Psoas muscle (tissue), 8 donors: ENCODE measurements around the gene C21orf91. TPM values are rescaled to one million over a fixed set of nuclear protein-coding genes. Genes with fewer than 3 reads are reported as not detected.

Source experiments
- ATAC-seq, 4 donors: fragments of 200-7000 bp; cut with Tn5 transposase; one replicate each; pipeline ENCODE4 v1.9.1; 2020; ENCODE audit warnings: moderate library complexity in 3 of 4, mild to moderate bottlenecking in 2 of 4
- DNase-seq, 2 donors: peaks; one replicate each; pipeline ENCODE4 v3.0.0-alpha.2; 2020
- H3K27ac ChIP-seq: fragments of 200-600 bp; one replicate; pipeline ENCODE4 v1.8.0; 2022
- H3K27me3 ChIP-seq, 3 donors: fragments of 200-600 bp in 1 of 3; one replicate each; pipeline versions ENCODE4 v1.6.1 to v1.8.0; 2013 to 2022; ENCODE audit warnings: low read length in 2 of 3, mild to moderate bottlenecking in 2 of 3, moderate library complexity in 1 of 3; ENCODE audit not compliant: insufficient read depth in 3 of 3
- H3K36me3 ChIP-seq, 2 donors: fragments of 200-600 bp in 1 of 2; one replicate each; pipeline versions ENCODE4 v1.6.1 to v1.8.0; 2013 to 2022; ENCODE audit warnings: low read depth in 1 of 2, mild to moderate bottlenecking in 1 of 2, moderate library complexity in 1 of 2; ENCODE audit not compliant: insufficient read depth in 1 of 2
- H3K4me1 ChIP-seq: fragments of 200-600 bp; one replicate; pipeline ENCODE4 v1.8.0; 2022
- H3K4me3 ChIP-seq: fragments of 200-600 bp; one replicate; pipeline ENCODE4 v1.8.0; 2022; ENCODE audit warnings: mild to moderate bottlenecking
- H3K9me3 ChIP-seq: fragments of 200-600 bp; one replicate; pipeline ENCODE4 v1.8.0; 2022
- CTCF ChIP-seq: fragments of 200-600 bp; IDR thresholded peaks from one replicate; pipeline ENCODE4 v1.8.0; 2022; ENCODE audit warnings: antibody characterized with exemption
- WGBS, 3 donors: extraction: QIAGEN DNeasy Blood & Tissue Kit; methylation state at CpG; one replicate each; pipeline versions ENCODE4 v1.1.6 to v1.1.7; 2013; 5-methylcytosine and 5-hydroxymethylcytosine counted together
- intact Hi-C, 2 donors: fragments of 100-400 bp; cut with DNase I; formaldehyde crosslinking; loops; one replicate each; pipeline versions ENCODE4 v1.11.0 to v1.14.2; 2022
- polyA plus RNA-seq, 3 donors: library from polyadenylated mRNA; stranded (reverse); fragments of 200-250 nt; gene quantifications; one replicate each; pipeline ENCODE4 v1.2.3, GENCODE V29; 2013
- total RNA-seq, 4 donors: library from RNA; stranded (reverse); fragmentation: NEBNext Ultra II Directional in 2 of 4; extraction: Animal tissue kit (Norgen Biotek cat#: 25700) in 2 of 4; gene quantifications; one replicate each; pipeline versions ENCODE4 v1.2.1 to v1.2.4, GENCODE V29; 2021 to 2023
- donor health status: healthy with polysubstance abuse.
- donor health status: DM: no; HTN: no; CAD: no; lungs with moderate emphysema.
- donor health status: Bipolar disorder and iron deficiency.
- donor health status: healthy.
- donor health status: DM: yes; HTN: yes; CAD: no.
- donor health status: DM: no; HTN: no; CAD: no.
- donor health status: DM: no; HTN: no; CAD: no.
- donor health status: DM: yes; HTN: yes; CAD: no.

C21orf91 gene
- total and polyA plus RNA-seq, 7 donors: 1.9 to 8.8 (median 4.6) TPM

- no peak for ATAC-seq
- Histone ChIP-seq H3K4me1 (no peaks in the 10 kb centered on the region), H3K27me3 (no peaks in the 10 kb centered on the region), H3K4me3 (no peak overlapping the region), H3K27ac (no peak overlapping the region), H3K9me3 (no peaks in the 10 kb centered on the region), H3K36me3 (no peaks in the 10 kb centered on the region)
- intact Hi-C loops: no loop called here
- no peak for TF ChIP-seq CTCF
- WGBS, 3 donors: 66 to 82% (median 77%) methylated on average over 4 of the region's 4 CpGs
- no peak for DNase-seq
These were observed 15.6 kb upstream of the C21orf91 start for GRCh38 chr21:17834639-17835354.

GRCh38 chr21:17829472-17829871 is 10.3 kb upstream of the C21orf91 start:
- no peaks in the 10 kb centered on the region for H3K27me3 ChIP-seq
- no peak overlapping the region for H3K4me3 ChIP-seq
- ATAC-seq: peak; percentile 33 to 77 (median 42)
- intact Hi-C loops: no loop called here
- H3K4me1 ChIP-seq: no peaks in the 10 kb centered on the region
- H3K9me3 ChIP-seq: no peaks in the 10 kb centered on the region
- no peak overlapping the region for H3K27ac ChIP-seq
- no peak for TF ChIP-seq CTCF
- no peaks in the 10 kb centered on the region for H3K36me3 ChIP-seq
- 23 to 61% (median 38%) methylated on average over 3 of the region's 3 CpGs for WGBS, 3 donors
- no peak for DNase-seq

- intact Hi-C loops: no loop called here
- H3K27me3 ChIP-seq: no peaks in the 10 kb centered on the region
- ATAC-seq (no peak), DNase-seq (no peak)
- no peaks in the 10 kb centered on the region for H3K36me3 ChIP-seq
- H3K4me3 ChIP-seq: no peak overlapping the region
- WGBS, 3 donors: 40 to 56% (median 47%) methylated on average over 3 of the region's 3 CpGs
- H3K4me1 ChIP-seq: no peaks in the 10 kb centered on the region
- no peak overlapping the region for H3K27ac ChIP-seq
- no peak for TF ChIP-seq CTCF
- no peaks in the 10 kb centered on the region for H3K9me3 ChIP-seq
These were observed 9.1 kb upstream of the C21orf91 start for GRCh38 chr21:17828223-17828622.

GRCh38 chr21:17823846-17824245 is 4.7 kb upstream of the C21orf91 start:
- 82 to 86% (median 83%) methylated on average over 6 of the region's 6 CpGs for WGBS, 3 donors
- H3K4me3 ChIP-seq: no peak overlapping the region
- no peak for DNase-seq
- ATAC-seq: no peak
- intact Hi-C loops: no loop called here
- no peak overlapping the region for H3K27ac ChIP-seq
- H3K36me3 ChIP-seq: no peaks in the 10 kb centered on the region
- TF ChIP-seq CTCF: no peak
- no peaks in the 10 kb centered on the region for H3K27me3 ChIP-seq
- H3K9me3 ChIP-seq: no peaks in the 10 kb centered on the region
- H3K4me1 ChIP-seq: no peaks in the 10 kb centered on the region

- Histone ChIP-seq H3K9me3 (no peaks in the 10 kb centered on the region), H3K27ac (no peak overlapping the region), H3K4me3 (no peak overlapping the region), H3K4me1 (peaks cover 13% of the 10 kb centered on the region), H3K36me3 (peaks cover 0 to 5% of the 10 kb centered on the region in 2 donors), H3K27me3 (no peaks in the 10 kb centered on the region)
- WGBS, 3 donors: 90 to 96% (median 91%) methylated on average over 3 of the region's 3 CpGs
- ATAC-seq (no peak), DNase-seq (no peak)
- TF ChIP-seq CTCF: no peak
- intact Hi-C loops: no loop called here
These were observed 2.0 kb upstream of the C21orf91 start for GRCh38 chr21:17821121-17821520.
